Trophoblast cell (in vitro differentiated cells and primary cell): Measurements from ENCODE around the gene FCRLB.

Experiments used
- DNase-seq, 2 donors: peaks; one replicate each; pipeline ENCODE4 v3.0.0-alpha.2; 2016
- H2AFZ ChIP-seq: 2 replicates; pipeline ENCODE4 v1.6.1; 2013; ENCODE audit warnings: low read length, moderate library complexity, mild to moderate bottlenecking; ENCODE audit not compliant: insufficient read depth, poor library complexity
- H2AK5ac ChIP-seq: 2 replicates; pipeline ENCODE4 v1.6.1; 2013; ENCODE audit warnings: mild to moderate bottlenecking, low read length
- H2BK120ac ChIP-seq: 2 replicates; pipeline ENCODE4 v1.6.1; 2013; ENCODE audit warnings: low read length, mild to moderate bottlenecking, moderate library complexity; ENCODE audit not compliant: insufficient read depth, poor library complexity
- H2BK12ac ChIP-seq: 2 replicates; pipeline ENCODE4 v1.6.1; 2013; ENCODE audit warnings: mild to moderate bottlenecking, low read length, moderate library complexity
- H2BK5ac ChIP-seq: 2 replicates; pipeline ENCODE4 v1.6.1; 2013; ENCODE audit warnings: low read length, low read depth, moderate library complexity, mild to moderate bottlenecking; ENCODE audit not compliant: poor library complexity
- H3K14ac ChIP-seq: 2 replicates; pipeline ENCODE4 v1.6.1; 2013; ENCODE audit warnings: mild to moderate bottlenecking, low read length
- H3K18ac ChIP-seq: 2 replicates; pipeline ENCODE4 v1.6.1; 2013; ENCODE audit warnings: mild to moderate bottlenecking, low read length
- H3K23ac ChIP-seq: 2 replicates; pipeline ENCODE4 v1.6.1; 2013; ENCODE audit warnings: low read length
- H3K27ac ChIP-seq: 2 replicates; pipeline ENCODE4 v1.5.1; 2013; ENCODE audit warnings: low read depth, mild to moderate bottlenecking, inconsistent platforms, low read length, moderate library complexity
- H3K27me3 ChIP-seq: 2 replicates; pipeline ENCODE4 v1.6.1; 2013; ENCODE audit warnings: inconsistent platforms, mild to moderate bottlenecking, low read length, moderate library complexity; ENCODE audit not compliant: insufficient read depth
- H3K36me3 ChIP-seq, 2 experiments: 1 replicate in 1 of 2; 2 replicates in 1 of 2; pipeline ENCODE4 v1.6.1; 2013; ENCODE audit warnings: low read length in 2 of 2, mild to moderate bottlenecking in 2 of 2, moderate library complexity in 1 of 2; ENCODE audit not compliant: insufficient read depth in 2 of 2, control insufficient read depth in 1 of 2
- H3K4ac ChIP-seq: 2 replicates; pipeline ENCODE4 v1.6.1; 2013; ENCODE audit warnings: low read depth, mild to moderate bottlenecking, low read length, moderate library complexity
- H3K4me1 ChIP-seq, 2 experiments: 1 replicate in 1 of 2; 2 replicates in 1 of 2; pipeline ENCODE4 v1.6.1; 2013; ENCODE audit warnings: low read length in 2 of 2, mild to moderate bottlenecking in 2 of 2, moderate library complexity in 1 of 2; ENCODE audit not compliant: insufficient read depth in 2 of 2, control insufficient read depth in 1 of 2
- H3K4me2 ChIP-seq: 2 replicates; pipeline ENCODE4 v1.6.1; 2013; ENCODE audit warnings: inconsistent platforms, mild to moderate bottlenecking, low read length, moderate library complexity
- H3K4me3 ChIP-seq: 2 replicates; pipeline ENCODE4 v1.5.1; 2013; ENCODE audit warnings: mild to moderate bottlenecking, low read depth, low read length, inconsistent platforms
- H3K79me1 ChIP-seq: one replicate; pipeline ENCODE4 v1.6.1; 2013; ENCODE audit warnings: low read length
- H3K79me2 ChIP-seq: 2 replicates; pipeline ENCODE4 v1.6.1; 2013; ENCODE audit warnings: low read length, mild to moderate bottlenecking; ENCODE audit not compliant: control insufficient read depth, insufficient read depth, poor library complexity
- H3K9ac ChIP-seq: 2 replicates; pipeline ENCODE4 v1.6.1; 2013; ENCODE audit warnings: mild to moderate bottlenecking, low read length
- H3K9me3 ChIP-seq: 2 replicates; pipeline ENCODE4 v1.6.1; 2013; ENCODE audit warnings: low read depth, mild to moderate bottlenecking, control low read depth, inconsistent platforms, low read length; ENCODE audit not compliant: insufficient read depth
- H4K12ac ChIP-seq: 2 replicates; pipeline ENCODE4 v1.6.1; 2013; ENCODE audit warnings: low read depth, mild to moderate bottlenecking, low read length, moderate library complexity
- H4K8ac ChIP-seq: 2 replicates; pipeline ENCODE4 v1.6.1; 2013; ENCODE audit warnings: low read depth, mild to moderate bottlenecking, low read length, moderate library complexity
- H4K91ac ChIP-seq: one replicate; pipeline ENCODE4 v1.6.1; 2013; ENCODE audit warnings: low read depth, mild to moderate bottlenecking, low read length, moderate library complexity
- WGBS: extraction: QIAGEN DNeasy Blood & Tissue Kit; methylation state at CpG from one replicate; pipeline ENCODE4 v1.1.7; 2013; ENCODE audit warnings: missing lambda C conversion rate; ENCODE audit not compliant: insufficient read length, insufficient coverage; ENCODE audit errors: extremely low coverage; 5-methylcytosine and 5-hydroxymethylcytosine counted together

Gene FCRLB

GRCh38 chr1:161676441-161676840 lies 44.9 kb upstream of the FCRLB start:
- H3K14ac ChIP-seq, result no peak overlapping the region
- H3K4ac ChIP-seq, result no peak overlapping the region
- peaks cover 2% of the 10 kb centered on the region for H3K9me3 ChIP-seq
- H4K8ac ChIP-seq, result no peak overlapping the region
- no peak overlapping the region for H3K27ac ChIP-seq
- no peak overlapping the region for H2BK120ac ChIP-seq
- no peak overlapping the region for H3K18ac ChIP-seq
- H4K12ac ChIP-seq, result no peak overlapping the region
- H3K9ac ChIP-seq, result no peak overlapping the region
- H3K27me3 ChIP-seq, result no peaks in the 10 kb centered on the region
- no peak for DNase-seq
- WGBS, result 100% methylated on average over 1 of the region's 2 CpGs
- H2BK12ac ChIP-seq, result no peak overlapping the region
- H2AK5ac ChIP-seq, result no peak overlapping the region
- H4K91ac ChIP-seq, result no peak overlapping the region
- H3K4me2 ChIP-seq, result no peak overlapping the region
- H3K4me3 ChIP-seq, result no peak overlapping the region
- H2BK5ac ChIP-seq, result no peak overlapping the region
- H3K4me1 ChIP-seq, result no peaks in the 10 kb centered on the region
- no peaks in the 10 kb centered on the region for H3K36me3 ChIP-seq
- H3K79me1 ChIP-seq, result no peaks in the 10 kb centered on the region
- no peaks in the 10 kb centered on the region for H3K79me2 ChIP-seq
- H2AFZ ChIP-seq, result no peak overlapping the region
- no peak overlapping the region for H3K23ac ChIP-seq

DNA sequence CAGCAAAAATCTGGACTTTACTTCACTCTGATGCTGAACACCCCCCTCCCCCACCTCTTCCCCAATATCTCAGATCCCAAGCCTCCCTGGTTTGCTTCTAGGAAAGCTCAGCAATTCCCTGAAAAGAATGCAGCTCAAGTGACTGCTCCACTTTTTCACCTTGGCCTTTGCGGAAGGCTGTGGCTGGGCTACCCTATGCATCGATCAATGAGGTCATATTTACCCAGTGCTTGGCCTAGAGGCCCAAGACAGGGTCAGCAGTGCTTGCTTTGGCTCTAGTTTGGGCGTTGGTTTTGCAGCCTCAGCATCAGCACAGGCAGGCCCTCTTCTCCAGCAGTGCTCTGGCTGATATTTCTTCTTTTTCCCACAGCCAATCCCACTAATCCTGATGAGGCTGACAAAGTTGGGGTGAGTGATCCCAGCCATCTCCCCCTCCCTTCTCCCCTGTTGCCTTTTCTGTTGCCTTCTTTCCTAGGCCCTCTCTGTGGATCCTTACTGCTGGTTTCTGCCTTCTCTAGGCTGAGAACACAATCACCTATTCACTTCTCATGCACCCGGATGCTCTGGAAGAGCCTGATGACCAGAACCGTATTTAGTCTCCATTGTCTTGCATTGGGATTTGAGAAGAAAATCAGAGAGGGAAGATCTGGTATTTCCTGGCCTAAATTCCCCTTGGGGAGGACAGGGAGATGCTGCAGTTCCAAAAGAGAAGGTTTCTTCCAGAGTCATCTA lies 44.2 kb upstream of the FCRLB start:
- H3K4me1 ChIP-seq, result no peaks in the 10 kb centered on the region
- DNase-seq, result no peak
- no peak overlapping the region for H2AK5ac ChIP-seq
- H3K4me3 ChIP-seq, result no peak overlapping the region
- no peaks in the 10 kb centered on the region for H3K79me2 ChIP-seq
- no peak overlapping the region for H3K4me2 ChIP-seq
- H4K12ac ChIP-seq, result no peak overlapping the region
- H3K23ac ChIP-seq, result no peak overlapping the region
- no peak overlapping the region for H3K27ac ChIP-seq
- H3K9ac ChIP-seq, result no peak overlapping the region
- H3K9me3 ChIP-seq, result peaks cover 2% of the 10 kb centered on the region
- H2BK12ac ChIP-seq, result no peak overlapping the region
- no CpG with 5 or more reads among the region's 5 CpGs for WGBS
- H3K27me3 ChIP-seq, result no peaks in the 10 kb centered on the region
- no peak overlapping the region for H3K18ac ChIP-seq
- no peak overlapping the region for H3K4ac ChIP-seq
- H2AFZ ChIP-seq, result no peak overlapping the region
- no peak overlapping the region for H4K91ac ChIP-seq
- H2BK120ac ChIP-seq, result no peak overlapping the region
- no peak overlapping the region for H2BK5ac ChIP-seq
- no peaks in the 10 kb centered on the region for H3K79me1 ChIP-seq
- no peaks in the 10 kb centered on the region for H3K36me3 ChIP-seq
- no peak overlapping the region for H3K14ac ChIP-seq
- H4K8ac ChIP-seq, result no peak overlapping the region

DNA sequence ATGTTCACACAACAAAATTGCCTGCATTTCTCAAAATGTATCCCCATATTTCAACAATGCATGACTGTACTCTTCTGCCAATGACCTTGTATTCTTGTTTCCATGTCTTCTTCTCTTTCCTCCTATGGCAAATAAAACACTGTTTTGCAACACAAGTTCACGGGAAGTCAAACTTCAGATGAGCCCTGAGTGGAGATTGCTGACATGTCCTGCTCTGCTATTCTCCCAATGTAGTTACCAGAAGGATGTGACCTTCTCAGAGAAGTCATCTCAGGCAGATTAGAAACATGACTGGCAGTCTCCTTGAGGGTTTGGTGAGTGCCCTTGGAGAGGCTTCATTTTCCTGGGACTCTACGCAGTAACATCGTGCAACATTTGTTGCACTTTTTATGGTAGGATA lies 42.8 kb upstream of the FCRLB start:
- no peak overlapping the region for H3K4me2 ChIP-seq
- no peak overlapping the region for H2BK5ac ChIP-seq
- no peak overlapping the region for H4K12ac ChIP-seq
- H3K14ac ChIP-seq, result no peak overlapping the region
- H3K9me3 ChIP-seq, result peaks cover 2% of the 10 kb centered on the region
- no peak overlapping the region for H4K91ac ChIP-seq
- no peaks in the 10 kb centered on the region for H3K27me3 ChIP-seq
- no peak overlapping the region for H3K23ac ChIP-seq
- H3K79me2 ChIP-seq, result no peaks in the 10 kb centered on the region
- H2AK5ac ChIP-seq, result no peak overlapping the region
- H3K4me3 ChIP-seq, result no peak overlapping the region
- no peak overlapping the region for H2BK12ac ChIP-seq
- H2AFZ ChIP-seq, result no peak overlapping the region
- H3K79me1 ChIP-seq, result no peaks in the 10 kb centered on the region
- WGBS, result no CpG with 5 or more reads among the region's 3 CpGs
- H3K9ac ChIP-seq, result no peak overlapping the region
- no peak overlapping the region for H3K4ac ChIP-seq
- no peak overlapping the region for H3K18ac ChIP-seq
- no peak overlapping the region for H3K27ac ChIP-seq
- no peak overlapping the region for H2BK120ac ChIP-seq
- H3K4me1 ChIP-seq, result no peaks in the 10 kb centered on the region
- no peak for DNase-seq
- no peaks in the 10 kb centered on the region for H3K36me3 ChIP-seq
- H4K8ac ChIP-seq, result no peak overlapping the region

DNA sequence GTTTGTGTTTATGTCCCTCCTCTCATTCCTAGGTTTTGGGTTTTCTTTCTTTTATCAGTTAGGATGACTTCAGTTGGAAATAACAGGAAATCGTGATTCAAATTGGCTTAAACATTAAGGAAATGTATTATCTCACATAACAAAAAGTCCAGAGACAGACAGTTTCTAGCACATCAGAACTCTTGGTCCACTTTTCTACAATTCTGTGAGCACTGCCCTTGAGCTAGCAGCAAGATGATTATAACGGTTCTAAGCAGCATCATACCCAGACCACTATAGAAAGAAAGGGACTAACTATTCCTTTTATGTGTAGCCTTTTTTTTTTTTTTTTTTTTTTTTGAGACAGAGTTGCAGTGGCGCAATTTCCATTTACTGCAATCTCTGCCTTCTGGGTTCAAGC lies 39.5 kb upstream of the FCRLB start:
- Histone ChIP-seq H3K23ac (no peak overlapping the region), H3K79me1 (no peaks in the 10 kb centered on the region), H2AFZ (no peak overlapping the region), H3K4me3 (no peak overlapping the region), H3K14ac (no peak overlapping the region), H2BK120ac (no peak overlapping the region), H3K79me2 (no peaks in the 10 kb centered on the region), H2BK5ac (no peak overlapping the region), H3K27me3 (no peaks in the 10 kb centered on the region), H3K4me1 (no peaks in the 10 kb centered on the region), H3K4me2 (no peak overlapping the region), H3K9ac (no peak overlapping the region), H4K91ac (no peak overlapping the region), H2AK5ac (no peak overlapping the region), H3K18ac (no peak overlapping the region), H4K8ac (no peak overlapping the region), H2BK12ac (no peak overlapping the region), H4K12ac (no peak overlapping the region), H3K36me3 (no peaks in the 10 kb centered on the region), H3K4ac (no peak overlapping the region), H3K9me3 (peaks cover 2% of the 10 kb centered on the region), H3K27ac (no peak overlapping the region)
- no peak for DNase-seq
- no CpG with 5 or more reads among the region's 3 CpGs for WGBS
